Activated CD4-positive, alpha-beta T cell treated with anti-CD3 and anti-CD28 coated beads, Interleukin-2, amount 10 ng/mL, durations not matched to agents 7 days and 5 days (primary cell): ENCODE data around the gene UBE2L3. TPM values are rescaled to one million over a fixed set of nuclear protein-coding genes. Genes with fewer than 3 reads are reported as not detected.

Experiments
- CTCF ChIA-PET: fragments of 350-600 bp; sonication (Branson Sonifier 250); formaldehyde crosslinking; loops from one replicate; lab custom pipeline; 2021; ENCODE audit warnings: antibody characterized with exemption; lab: Charles Lee
- POLR2A ChIA-PET: fragments of 350-600 bp; sonication (Branson Sonifier 250); formaldehyde crosslinking; loops from one replicate; lab custom pipeline; 2021; ENCODE audit warnings: antibody characterized with exemption; lab: Charles Lee
- DNase-seq: peaks from one replicate; pipeline ENCODE4 v3.0.0-alpha.2; 2020
- H3K27ac Mint-ChIP-seq: one replicate; pipeline ENCODE4 v1.8.0; 2021; ENCODE audit warnings: mild to moderate bottlenecking, moderate library complexity, mixed read lengths
- H3K27me3 Mint-ChIP-seq: one replicate; pipeline ENCODE4 v1.8.0; 2021; ENCODE audit warnings: mixed read lengths
- H3K36me3 Mint-ChIP-seq: one replicate; pipeline ENCODE4 v1.8.0; 2021; ENCODE audit warnings: low read depth, mixed read lengths
- H3K4me1 Mint-ChIP-seq: one replicate; pipeline ENCODE4 v1.8.0; 2021; ENCODE audit warnings: mixed read lengths
- H3K4me3 Mint-ChIP-seq: one replicate; pipeline ENCODE4 v1.8.0; 2021; ENCODE audit warnings: mild to moderate bottlenecking, moderate library complexity, mixed read lengths
- H3K9me3 Mint-ChIP-seq: one replicate; pipeline ENCODE4 v1.8.0; 2021; ENCODE audit warnings: mixed read lengths
- total RNA-seq, 2 experiments: library from RNA; stranded (reverse); gene quantifications; one replicate each; pipeline ENCODE4 v1.2.3, GENCODE V29; 2021

Gene UBE2L3
- total RNA-seq, 2 experiments from 2014 or later = 64.6 to 79.1 TPM

DNA sequence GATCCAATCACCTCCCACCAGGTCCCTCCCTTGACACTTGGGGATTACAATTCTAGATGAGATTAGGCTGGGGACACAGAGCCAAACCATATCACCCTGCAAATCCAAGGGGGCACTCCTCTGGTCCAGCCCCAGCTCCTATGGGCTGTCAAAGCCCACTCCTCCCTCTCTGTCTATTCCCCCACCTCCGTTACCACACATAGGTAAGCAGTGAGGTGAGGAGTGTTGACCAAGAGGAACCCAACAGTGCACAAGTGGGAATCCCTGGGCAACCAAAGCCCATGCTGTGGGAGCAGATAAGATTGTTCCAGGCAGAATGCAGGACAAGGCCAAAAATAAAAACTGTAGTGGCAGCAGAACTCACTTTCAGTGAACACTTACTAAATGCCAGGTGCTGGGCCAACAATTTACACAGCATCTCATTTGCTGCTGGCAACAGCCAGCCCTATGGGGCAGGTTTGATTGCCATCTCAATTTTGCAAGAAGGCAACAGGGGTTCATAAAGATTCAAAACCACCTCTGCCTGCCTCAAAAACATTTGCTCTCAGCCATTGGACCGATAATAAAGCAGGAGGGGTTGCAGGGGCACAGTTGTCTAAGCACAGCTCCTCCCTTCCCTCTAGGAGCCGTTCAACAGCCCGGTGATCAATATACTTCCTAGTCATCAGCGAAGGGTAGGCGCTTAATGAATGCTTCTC, 83.5 kb downstream of the UBE2L3 start:
- peak overlapping the region; percentile 92 for H3K27ac Mint-ChIP-seq
- no peaks in the 10 kb centered on the region for H3K9me3 Mint-ChIP-seq
- H3K36me3 Mint-ChIP-seq = peaks cover 24% of the 10 kb centered on the region
- ChIA-PET CTCF (interaction anchor here (4.2 to 13.4 kb wide), 2 partner anchors 8 to 22 kb away, joined by 25 to 213 read pairs; partner anchors contain the start of genes CCDC116, SDF2L1 and YDJC), POLR2A (no interaction called here)
- peaks cover 38% of the 10 kb centered on the region for H3K4me1 Mint-ChIP-seq
- H3K4me3 Mint-ChIP-seq = peak overlapping the region; percentile 90
- H3K27me3 Mint-ChIP-seq = no peaks in the 10 kb centered on the region
- no peak for DNase-seq

GRCh38 chr22:21651521-21652009, 84.1 kb downstream of the UBE2L3 start:
- CTCF ChIA-PET = interaction anchor here (1.1 to 13.4 kb wide), 3 partner anchors 8 to 23 kb away, joined by 3 to 213 read pairs (median 25); partner anchors contain the start of genes CCDC116, SDF2L1 and YDJC
- H3K27me3 Mint-ChIP-seq = no peaks in the 10 kb centered on the region
- POLR2A ChIA-PET = no interaction called here
- H3K9me3 Mint-ChIP-seq = no peaks in the 10 kb centered on the region
- peaks cover 18% of the 10 kb centered on the region for H3K36me3 Mint-ChIP-seq
- peak overlapping the region; percentile 90 for H3K4me3 Mint-ChIP-seq
- H3K4me1 Mint-ChIP-seq = peaks cover 40% of the 10 kb centered on the region
- DNase-seq = peak; percentile 28
- H3K27ac Mint-ChIP-seq = peak overlapping the region; percentile 92

DNA sequence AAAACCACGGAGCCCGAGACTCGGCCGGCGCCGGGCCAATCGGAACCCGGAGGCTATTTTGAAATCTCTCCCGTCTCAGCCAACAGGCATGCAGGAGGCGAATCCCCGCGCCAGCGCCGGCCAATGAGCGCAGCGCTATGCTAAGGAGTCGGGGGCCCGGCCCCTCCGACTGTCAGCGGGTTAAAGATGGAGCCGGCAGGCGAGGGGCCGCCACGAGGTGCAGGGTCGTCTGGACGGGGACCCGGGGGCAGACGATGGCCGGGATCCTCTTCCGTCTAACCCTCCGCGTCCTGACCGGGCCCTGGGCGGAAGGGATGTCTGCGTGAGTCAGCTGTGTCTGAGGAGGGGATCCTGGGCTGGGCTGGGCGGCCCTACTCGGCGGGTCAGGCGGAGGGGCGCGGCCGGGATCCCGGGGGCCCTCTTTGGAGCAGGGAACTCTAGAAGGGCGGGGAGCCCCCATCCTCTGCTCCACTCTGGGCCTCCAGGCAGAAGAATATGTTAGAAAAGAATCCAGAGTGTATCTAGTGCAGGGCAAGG, 84.6 kb downstream of the UBE2L3 start:
- ChIA-PET POLR2A (no interaction called here), CTCF (interaction anchor here (1.1 to 13.4 kb wide), 3 partner anchors 9 to 23 kb away, joined by 3 to 213 read pairs (median 25); partner anchors contain the start of genes CCDC116, SDF2L1 and YDJC)
- DNase-seq = peak; percentile 93
- Mint-ChIP-seq H3K36me3 (peaks cover 15% of the 10 kb centered on the region), H3K27me3 (no peaks in the 10 kb centered on the region), H3K4me3 (peak overlapping the region; percentile 90), H3K9me3 (no peaks in the 10 kb centered on the region), H3K4me1 (peaks cover 42% of the 10 kb centered on the region), H3K27ac (peak overlapping the region; percentile 92)

GRCh38 chr22:21652547-21653545, 85.3 kb downstream of the UBE2L3 start:
- peaks cover 46% of the 10 kb centered on the region for H3K4me1 Mint-ChIP-seq
- peaks cover 15% of the 10 kb centered on the region for H3K36me3 Mint-ChIP-seq
- H3K27ac Mint-ChIP-seq = peak overlapping the region; percentile 92
- no peaks in the 10 kb centered on the region for H3K9me3 Mint-ChIP-seq
- DNase-seq = no peak
- CTCF ChIA-PET = interaction anchor here (1.1 to 13.4 kb wide), 4 partner anchors 10 to 300 kb away, joined by 3 to 213 read pairs (median 14); partner anchors contain the start of genes CCDC116, PPM1F, SDF2L1 and YDJC
- POLR2A ChIA-PET = no interaction called here
- no peaks in the 10 kb centered on the region for H3K27me3 Mint-ChIP-seq
- peak overlapping the region; percentile 90 for H3K4me3 Mint-ChIP-seq

GRCh38 chr22:21657020-21657359, 89.5 kb downstream of the UBE2L3 start:
- ChIA-PET CTCF (interaction anchor here (0.9 to 2.5 kb wide), 3 partner anchors 10 to 14 kb away, joined by 3 to 16 read pairs (median 7); no protein-coding TSS in a partner anchor), POLR2A (no interaction called here)
- H3K9me3 Mint-ChIP-seq = no peaks in the 10 kb centered on the region

GRCh38 chr22:21657360-21658032, 90.0 kb downstream of the UBE2L3 start:
- Mint-ChIP-seq H3K4me3 (peak overlapping the region; percentile 84), H3K9me3 (no peaks in the 10 kb centered on the region), H3K27me3 (no peaks in the 10 kb centered on the region), H3K27ac (peak overlapping the region; percentile 85), H3K36me3 (peaks cover 4% of the 10 kb centered on the region), H3K4me1 (peaks cover 33% of the 10 kb centered on the region)
- ChIA-PET CTCF (interaction anchor here (0.6 to 1.9 kb wide), 4 partner anchors 9 to 15 kb away, joined by 3 to 6 read pairs (median 4); no protein-coding TSS in a partner anchor), POLR2A (no interaction called here)
- DNase-seq = peak; percentile 84

More at GRCh38 chr22:21657020-21657359, 89.5 kb downstream of the UBE2L3 start:
- Mint-ChIP-seq H3K27me3 (no peaks in the 10 kb centered on the region), H3K4me1 (peaks cover 33% of the 10 kb centered on the region), H3K36me3 (peaks cover 4% of the 10 kb centered on the region), H3K4me3 (peak overlapping the region; percentile 84), H3K27ac (peak overlapping the region; percentile 85)
- DNase-seq = no peak

- H3K36me3 Mint-ChIP-seq = no peaks in the 10 kb centered on the region
- no peak overlapping the region for H3K27ac Mint-ChIP-seq
- H3K4me1 Mint-ChIP-seq = peaks cover 25% of the 10 kb centered on the region
- H3K27me3 Mint-ChIP-seq = no peaks in the 10 kb centered on the region
- no peak overlapping the region for H3K4me3 Mint-ChIP-seq
- ChIA-PET POLR2A (no interaction called here), CTCF (interaction anchor here (0.9 to 1.1 kb wide), 2 partner anchors 11 to 17 kb away, joined by 3 read pairs; no protein-coding TSS in a partner anchor)
- no peaks in the 10 kb centered on the region for H3K9me3 Mint-ChIP-seq
- no peak for DNase-seq
These were observed 92.5 kb downstream of the UBE2L3 start for GRCh38 chr22:21659864-21660525.

GRCh38 chr22:21660904-21661303, 93.4 kb downstream of the UBE2L3 start:
- POLR2A ChIA-PET = no interaction called here
- Mint-ChIP-seq H3K36me3 (no peaks in the 10 kb centered on the region), H3K27ac (no peak overlapping the region), H3K4me3 (no peak overlapping the region), H3K4me1 (peaks cover 32% of the 10 kb centered on the region), H3K27me3 (no peaks in the 10 kb centered on the region), H3K9me3 (no peaks in the 10 kb centered on the region)
- CTCF ChIA-PET = no interaction called here
- no peak for DNase-seq

- DNase-seq = no peak
These were observed 94.5 kb downstream of the UBE2L3 start for GRCh38 chr22:21661991-21662390.

DNA sequence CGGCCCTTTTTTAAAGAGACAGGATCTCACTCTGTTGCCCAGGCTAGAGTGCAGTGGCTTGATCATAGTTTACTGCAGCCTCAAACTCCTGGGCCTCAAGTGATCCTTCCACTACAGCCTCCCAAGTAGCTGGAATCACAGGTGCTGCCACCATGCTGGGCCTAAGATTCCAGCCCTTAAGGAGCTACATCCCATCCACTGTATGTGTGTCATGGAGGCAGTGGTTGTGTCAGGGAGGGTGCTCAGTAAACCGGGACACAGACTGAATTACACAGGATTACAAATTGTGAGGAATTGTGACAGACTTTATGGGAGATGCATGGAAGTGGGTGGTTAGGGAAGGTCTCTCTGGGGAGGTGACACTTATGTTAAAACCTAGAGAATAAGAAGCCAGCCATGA, 96.2 kb downstream of the UBE2L3 start:
- Mint-ChIP-seq H3K36me3 (peaks cover 2% of the 10 kb centered on the region), H3K4me3 (no peak overlapping the region), H3K4me1 (peaks cover 24% of the 10 kb centered on the region), H3K9me3 (no peaks in the 10 kb centered on the region), H3K27me3 (no peaks in the 10 kb centered on the region), H3K27ac (peak overlapping the region; percentile 20)
- CTCF ChIA-PET = interaction anchor here (0.6 to 2.9 kb wide), 2 partner anchors 15 to 34 kb away, joined by 3 to 11 read pairs; partner anchors contain the start of gene YDJC
- DNase-seq = no peak
- POLR2A ChIA-PET = no interaction called here

More at GRCh38 chr22:21661991-21662390, 94.5 kb downstream of the UBE2L3 start:
- POLR2A ChIA-PET = no interaction called here
- Mint-ChIP-seq H3K4me1 (peaks cover 24% of the 10 kb centered on the region), H3K9me3 (no peaks in the 10 kb centered on the region), H3K27me3 (no peaks in the 10 kb centered on the region), H3K4me3 (no peak overlapping the region), H3K27ac (no peak overlapping the region), H3K36me3 (no peaks in the 10 kb centered on the region)
- CTCF ChIA-PET = no interaction called here
